GM21381 (cell line): ENCODE data around the gene THAP12.
"Not testable (repeated sequence)": the region's sequence is repeated elsewhere in the genome, so short reads cannot be mapped to it uniquely, and the experiment has no call there.

Experiments
- ATAC-seq: cut with Tn5 transposase; IDR thresholded peaks from one replicate; pipeline ENCODE4 v1.9.1; 2021; ENCODE audit warnings: mild to moderate bottlenecking, moderate library complexity; ENCODE audit not compliant: unreplicated experiment

Gene THAP12, protein sequence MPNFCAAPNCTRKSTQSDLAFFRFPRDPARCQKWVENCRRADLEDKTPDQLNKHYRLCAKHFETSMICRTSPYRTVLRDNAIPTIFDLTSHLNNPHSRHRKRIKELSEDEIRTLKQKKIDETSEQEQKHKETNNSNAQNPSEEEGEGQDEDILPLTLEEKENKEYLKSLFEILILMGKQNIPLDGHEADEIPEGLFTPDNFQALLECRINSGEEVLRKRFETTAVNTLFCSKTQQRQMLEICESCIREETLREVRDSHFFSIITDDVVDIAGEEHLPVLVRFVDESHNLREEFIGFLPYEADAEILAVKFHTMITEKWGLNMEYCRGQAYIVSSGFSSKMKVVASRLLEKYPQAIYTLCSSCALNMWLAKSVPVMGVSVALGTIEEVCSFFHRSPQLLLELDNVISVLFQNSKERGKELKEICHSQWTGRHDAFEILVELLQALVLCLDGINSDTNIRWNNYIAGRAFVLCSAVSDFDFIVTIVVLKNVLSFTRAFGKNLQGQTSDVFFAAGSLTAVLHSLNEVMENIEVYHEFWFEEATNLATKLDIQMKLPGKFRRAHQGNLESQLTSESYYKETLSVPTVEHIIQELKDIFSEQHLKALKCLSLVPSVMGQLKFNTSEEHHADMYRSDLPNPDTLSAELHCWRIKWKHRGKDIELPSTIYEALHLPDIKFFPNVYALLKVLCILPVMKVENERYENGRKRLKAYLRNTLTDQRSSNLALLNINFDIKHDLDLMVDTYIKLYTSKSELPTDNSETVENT

DNA sequence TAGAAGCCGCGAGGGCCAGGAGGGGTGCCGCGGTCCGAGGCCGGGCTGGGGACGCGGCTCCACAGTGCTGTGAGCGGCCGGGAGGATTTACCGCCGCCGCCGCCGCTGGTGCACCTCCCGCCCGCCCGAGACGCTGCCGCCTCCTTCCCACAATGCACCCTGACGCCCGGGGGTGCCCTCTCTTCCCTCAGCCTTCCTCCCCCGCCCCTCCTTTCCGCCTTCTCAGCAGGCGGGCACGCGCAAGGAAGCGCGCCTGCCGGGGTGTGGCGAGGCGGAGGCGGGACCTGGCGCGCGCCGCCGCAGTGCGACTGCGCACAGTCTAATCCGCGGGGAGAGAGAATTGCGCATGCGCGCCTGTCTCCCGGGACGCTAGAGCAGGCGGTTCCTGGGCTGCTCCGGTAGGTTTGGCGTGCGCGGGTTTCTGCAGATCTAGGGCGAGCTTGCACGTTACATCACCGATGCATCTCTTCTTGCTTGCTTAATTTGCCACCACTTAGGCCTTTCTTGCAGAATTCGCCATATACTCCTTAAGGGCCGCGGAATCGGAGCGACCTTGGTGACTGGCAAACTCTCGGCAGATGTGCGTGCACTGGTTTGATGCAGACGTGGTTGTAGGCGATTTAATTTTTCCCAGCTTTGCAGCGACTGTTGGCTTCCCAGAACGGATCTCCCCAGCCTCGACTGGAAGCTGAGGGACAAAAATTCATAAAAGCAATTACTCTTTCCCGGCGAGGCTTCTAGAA lies at the start of gene THAP12, which contains the start of gene GVQW3:
TSS of gene THAP12 (minus strand) at position 156 of the 743 bp plus-strand sequence. CDS start 296 bp downstream, outside the sequence.
TSS of gene GVQW3 (plus strand) at position 347 of the 743 bp plus-strand sequence. CDS start 506 bp downstream, outside the sequence.
- peak; percentile 77 for ATAC-seq

DNA sequence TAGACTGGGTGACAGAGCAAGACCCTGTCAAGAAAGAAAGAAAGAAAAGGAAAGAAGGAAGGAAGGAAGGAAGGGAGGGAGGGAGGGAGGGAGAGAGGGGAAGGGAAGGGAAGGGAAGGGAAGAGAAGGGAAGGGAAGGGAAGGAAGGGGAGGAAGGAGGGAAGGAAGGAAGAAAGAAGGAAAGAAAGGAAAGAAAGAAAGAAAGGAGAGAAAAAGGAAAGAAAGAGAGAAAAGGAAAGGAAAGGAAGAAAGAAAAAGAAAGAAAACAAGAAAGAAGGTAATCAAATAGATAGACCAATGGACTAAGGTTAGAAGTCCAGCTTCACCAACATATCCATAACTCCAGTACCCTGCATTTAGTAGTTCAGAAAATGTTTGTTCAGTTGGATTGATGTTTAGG lies 45.7 kb upstream of the THAP12 start:
- ATAC-seq: no peak

DNA sequence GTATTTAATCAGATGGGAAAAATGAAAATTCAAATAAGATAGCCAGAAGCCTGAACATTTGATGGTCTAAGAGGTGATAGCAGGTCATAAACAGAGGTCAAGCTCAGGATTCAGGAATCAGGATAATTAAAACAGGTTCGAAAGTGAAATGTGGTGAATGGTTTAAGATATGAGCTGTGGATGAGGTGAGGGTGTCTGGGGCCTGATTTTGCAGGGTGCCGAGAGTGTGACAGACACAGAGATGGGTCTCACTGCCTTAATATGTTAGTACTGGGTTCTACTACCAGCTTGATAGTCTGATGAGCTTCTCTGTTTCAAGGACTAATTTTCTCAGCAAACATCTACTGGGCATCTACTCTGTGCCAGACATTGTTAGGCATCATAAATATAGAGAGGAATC lies 44.0 kb upstream of the THAP12 start:
- ATAC-seq: no peak

DNA sequence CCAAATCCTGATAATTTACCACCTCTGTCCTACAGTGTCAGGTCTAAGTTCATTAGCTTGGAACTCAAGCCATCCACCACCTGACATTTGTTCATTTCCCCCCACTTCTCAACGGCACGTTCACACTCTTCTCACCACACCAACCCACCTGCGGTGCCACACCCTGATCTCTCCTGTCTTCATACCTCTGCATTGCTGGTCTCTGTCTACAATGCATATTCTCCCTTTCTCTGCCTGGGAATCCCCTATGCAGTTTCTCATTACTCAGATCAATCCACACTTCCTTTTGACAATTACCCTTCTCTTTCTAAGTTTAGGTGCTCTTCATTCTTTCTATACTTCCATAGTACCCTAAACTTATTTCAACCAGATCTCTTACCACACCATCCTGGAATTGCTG lies 43.4 kb upstream of the THAP12 start:
- no peak for ATAC-seq

DNA sequence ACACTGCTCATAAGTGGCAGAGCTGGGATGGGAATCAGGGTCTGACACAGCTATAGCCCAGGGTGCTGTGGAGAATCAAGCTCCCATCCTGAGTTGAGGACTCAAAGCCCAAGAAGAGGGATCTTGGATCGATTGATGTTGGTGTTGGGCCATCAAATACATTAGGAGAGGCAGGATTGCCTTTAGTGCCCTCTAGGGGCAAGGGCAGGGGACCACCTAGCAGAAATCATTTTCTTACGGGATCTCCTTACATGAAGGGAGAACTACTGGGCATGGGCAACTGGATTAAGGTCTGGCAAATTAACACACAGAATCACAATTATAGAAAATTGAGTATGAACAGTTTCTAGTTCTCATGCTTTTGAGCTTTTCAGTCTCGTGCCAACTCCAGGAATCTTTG lies 39.0 kb upstream of the THAP12 start:
- ATAC-seq: no peak

DNA sequence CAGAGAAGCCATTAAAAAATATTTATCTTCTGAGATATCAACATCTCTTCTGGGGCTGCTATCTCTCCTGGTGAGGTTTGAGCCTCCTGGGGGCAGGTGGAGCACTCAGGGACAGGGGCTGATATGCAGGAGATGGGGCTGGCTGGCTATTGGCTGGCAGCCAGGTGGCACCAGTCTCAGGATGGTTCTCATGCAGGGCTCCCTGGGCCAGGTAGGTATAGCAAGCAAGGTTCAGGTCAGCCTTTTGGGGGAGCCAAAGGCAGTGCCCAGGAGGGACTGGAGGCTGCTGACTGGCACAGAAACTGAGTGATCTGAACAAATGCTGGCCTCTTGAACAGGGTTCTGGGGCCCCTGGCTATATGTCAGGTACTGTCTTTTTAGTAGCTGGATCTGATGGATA lies 34.1 kb upstream of the THAP12 start:
- no peak for ATAC-seq

DNA sequence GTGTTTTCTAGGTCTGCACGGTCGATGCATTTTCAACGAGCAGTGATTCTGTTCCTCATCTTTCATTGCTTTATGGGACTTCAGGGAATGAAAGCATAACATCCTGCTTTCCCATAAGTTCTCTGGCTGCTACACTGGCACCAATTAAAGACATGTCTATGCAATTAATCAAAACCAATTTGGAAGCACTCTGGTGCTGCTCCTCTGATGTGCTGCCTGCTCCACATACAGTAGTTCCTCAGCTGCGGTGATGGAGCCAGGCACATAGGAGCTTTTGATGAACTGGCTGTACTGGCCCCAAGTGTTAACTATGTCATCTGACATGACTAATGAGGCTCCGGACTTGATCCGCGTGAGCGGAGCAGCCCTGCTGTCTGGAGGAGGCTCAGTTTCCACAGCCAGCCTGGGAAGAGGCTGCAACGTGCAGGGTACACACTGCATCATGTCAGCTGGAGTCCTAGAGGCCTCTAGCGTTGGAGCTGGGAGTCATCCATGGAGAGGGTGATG lies 30.0 kb upstream of the THAP12 start:
- ATAC-seq: no peak

DNA sequence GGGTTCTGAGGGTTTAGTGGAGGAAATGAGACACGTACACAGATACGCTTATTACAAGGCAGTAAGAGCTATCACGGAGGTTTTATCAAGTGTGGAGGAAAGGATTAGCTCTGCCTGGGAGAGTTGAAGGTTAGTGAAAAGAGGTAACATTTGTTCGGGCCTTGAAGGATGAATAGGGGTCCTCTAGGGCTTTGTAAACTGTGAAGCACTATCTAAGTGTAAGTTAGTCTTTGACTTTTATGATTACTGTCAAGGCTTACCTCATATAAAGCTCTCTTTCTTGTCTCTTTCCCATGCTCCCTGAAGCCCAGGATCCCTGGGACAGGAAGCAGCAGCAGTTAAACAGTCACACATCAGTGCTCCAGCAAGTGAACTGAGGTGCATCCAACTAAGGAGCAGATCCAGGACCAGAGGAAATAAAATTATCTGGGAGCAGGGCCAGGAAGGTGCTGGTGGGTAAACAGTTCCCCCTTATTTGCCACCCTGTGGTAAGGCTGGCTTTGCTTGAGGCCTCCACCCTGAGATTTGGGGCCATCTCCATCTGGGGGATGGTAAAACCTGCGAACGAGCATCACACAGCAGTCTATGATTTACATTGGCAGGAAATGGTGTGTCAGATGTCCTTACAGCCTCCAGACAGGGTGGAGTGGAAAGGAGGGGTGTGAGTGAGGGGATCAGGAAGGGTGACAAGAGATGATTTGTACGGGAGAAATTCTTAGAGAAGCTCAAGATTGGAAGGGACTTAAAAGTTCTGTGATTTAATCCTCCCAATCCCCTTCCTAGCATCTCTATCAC lies 27.4 kb upstream of the THAP12 start:
- ATAC-seq: no peak

DNA sequence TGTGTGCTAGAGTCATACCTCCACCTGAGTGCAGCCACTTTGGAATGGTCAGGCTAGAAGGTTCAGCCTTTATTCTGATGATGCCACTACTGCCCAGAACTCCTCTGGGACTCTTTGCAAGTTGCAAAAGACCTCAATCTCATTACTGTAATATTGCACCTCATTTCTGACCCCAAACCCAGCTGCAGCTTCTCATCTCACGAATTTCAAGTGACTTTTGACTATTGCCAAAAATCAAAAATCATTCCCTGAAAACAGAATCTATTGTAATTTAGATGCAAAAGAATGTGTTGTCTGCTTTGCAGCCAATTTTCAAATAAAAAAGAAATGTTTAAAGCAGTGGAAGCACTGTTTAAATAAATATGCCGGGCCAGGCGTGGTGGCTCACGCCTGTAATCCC lies 25.4 kb upstream of the THAP12 start:
- ATAC-seq: no peak

DNA sequence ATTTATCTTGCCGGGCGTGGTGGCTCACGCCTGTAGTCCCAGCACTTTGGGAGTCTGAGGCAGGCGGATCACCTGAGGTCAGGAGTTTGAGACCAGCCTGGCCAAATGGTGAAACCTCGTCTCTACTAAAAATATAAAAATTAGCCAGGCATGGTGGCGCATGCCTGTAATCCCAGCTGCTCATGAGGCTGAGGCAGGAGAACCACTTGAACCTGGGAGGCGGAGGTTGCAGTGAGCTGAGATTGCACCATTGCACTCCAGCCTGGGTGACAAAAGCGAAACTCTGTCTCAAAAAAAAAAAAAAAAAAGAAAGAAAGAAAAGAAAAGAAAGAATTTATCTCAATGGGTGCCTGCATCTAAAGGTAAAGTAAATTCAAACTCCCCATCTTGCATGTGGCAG lies 20.6 kb upstream of the THAP12 start:
- not testable (repeated sequence) for ATAC-seq

DNA sequence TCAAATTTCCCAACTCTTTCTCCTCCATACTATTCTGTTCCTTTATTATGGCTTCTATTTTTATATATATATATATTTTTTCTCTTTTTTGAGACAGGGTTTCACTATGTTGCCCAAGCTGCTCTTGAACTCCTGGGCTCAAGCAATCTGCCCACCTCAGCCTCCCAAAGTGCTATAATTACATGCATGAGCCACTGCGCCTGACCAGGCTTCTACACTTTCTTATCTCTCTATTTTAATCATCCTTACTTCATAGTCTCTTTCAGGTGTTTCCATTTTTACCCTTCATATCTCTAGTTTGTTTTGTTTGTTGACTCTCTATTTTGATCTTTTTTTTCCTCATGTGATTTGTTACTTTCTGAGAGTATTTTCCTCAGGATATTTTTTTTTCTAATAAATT lies 20.0 kb upstream of the THAP12 start:
- no peak for ATAC-seq

DNA sequence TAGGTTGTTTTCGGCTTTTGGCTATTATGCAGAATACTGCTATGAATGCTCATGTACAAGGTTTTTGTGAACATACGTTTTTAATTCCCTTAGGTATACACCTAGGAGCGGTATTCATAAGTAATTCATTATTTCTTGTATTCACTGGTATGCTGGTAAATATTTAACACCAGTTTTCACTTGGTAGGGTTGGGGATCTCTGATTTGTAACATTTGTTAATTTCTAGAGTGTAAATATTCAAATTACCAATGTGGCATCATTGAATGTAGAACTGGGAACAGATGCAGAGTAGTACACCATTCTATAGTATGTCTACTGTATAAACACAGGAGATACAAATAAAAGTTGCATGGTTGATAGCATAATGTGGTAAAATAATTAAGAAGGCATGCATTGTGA lies 16.5 kb upstream of the THAP12 start:
- no peak for ATAC-seq

DNA sequence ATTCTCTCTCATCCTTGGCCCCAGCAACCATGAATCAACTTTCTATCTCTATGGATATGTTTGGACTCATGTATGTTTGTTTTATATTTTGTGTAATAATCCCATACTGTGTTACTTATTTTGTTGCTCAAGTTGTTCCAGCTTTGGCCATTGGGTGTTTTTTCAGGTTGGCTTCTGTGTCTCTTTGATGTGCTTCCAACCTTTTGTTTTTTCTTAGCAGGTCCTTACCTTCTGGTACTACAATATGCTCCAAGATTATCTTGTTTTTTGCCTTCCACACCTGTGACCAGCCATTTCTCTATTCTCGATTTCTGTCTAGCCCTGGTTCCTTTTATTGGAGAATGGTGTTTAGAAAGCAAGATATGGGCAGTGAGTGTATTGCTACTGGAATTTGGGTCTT lies 14.4 kb upstream of the THAP12 start:
- no peak for ATAC-seq

DNA sequence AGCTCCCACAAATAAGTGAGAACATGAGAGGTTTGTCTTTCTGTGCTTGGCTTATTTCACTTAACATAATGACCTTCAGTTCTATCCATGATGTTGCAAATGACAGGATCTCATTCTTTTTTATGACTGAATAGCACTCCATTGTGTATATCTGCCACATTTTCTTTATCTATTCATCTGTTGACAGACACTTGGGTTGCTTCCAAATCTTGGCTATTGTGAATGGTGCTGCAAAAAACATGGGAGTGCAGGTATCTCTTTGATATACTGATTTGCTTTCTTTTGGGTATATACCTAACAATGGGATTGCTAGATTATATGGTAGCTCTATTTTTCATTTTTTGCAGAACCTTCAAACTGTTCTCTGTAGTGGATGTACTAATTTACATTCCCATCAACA lies 13.5 kb upstream of the THAP12 start:
- ATAC-seq: no peak

DNA sequence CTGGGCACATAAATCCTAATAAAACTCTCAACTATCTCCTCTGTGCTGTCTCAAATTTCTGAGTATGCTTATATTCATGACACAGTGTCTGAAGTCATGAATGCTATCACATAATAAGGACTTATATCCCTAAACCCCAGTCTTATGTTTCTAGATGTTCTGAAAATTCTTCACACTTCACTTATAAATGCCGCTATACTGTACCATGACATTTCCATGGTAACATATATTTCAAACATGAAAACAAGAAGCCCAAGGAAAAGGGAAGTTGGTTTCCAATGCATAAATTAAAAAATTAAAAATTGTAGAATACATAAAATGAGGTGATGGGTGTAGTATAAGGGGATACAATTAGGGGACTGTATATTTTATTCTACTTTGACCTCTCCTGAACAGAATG lies 11.9 kb upstream of the THAP12 start:
- no peak for ATAC-seq

DNA sequence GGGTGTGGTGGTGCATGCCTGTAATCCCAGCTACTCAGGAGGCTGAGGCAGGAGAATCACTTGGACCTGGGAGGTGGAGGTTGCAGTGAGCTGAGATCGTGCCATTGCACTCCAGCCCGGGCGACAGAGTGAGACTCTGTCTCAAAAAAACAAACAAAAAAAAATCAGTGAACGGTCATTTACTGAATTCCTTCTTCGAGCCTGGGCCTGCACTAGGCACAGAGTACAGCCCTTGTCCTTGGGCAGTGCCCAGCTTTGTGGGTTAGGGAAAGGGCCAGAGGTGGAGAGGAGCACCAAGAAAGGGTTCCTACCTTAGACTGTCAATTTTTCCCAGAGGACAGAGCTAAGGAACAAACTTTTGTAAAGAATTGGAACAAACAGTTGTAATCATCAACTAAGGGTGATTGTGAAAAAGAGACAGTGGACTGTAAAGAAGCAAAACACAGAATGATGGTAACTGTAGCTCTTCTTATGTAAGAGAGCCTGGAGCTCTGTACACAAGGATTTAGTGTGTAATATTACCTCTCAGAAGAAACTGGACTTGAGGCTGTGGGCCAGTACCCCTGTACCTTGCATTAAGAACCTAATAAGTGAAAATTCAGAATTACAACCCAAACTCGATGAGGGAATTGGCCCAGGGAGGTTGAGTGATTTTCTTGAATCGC lies 11.0 kb upstream of the THAP12 start:
- ATAC-seq: no peak

DNA sequence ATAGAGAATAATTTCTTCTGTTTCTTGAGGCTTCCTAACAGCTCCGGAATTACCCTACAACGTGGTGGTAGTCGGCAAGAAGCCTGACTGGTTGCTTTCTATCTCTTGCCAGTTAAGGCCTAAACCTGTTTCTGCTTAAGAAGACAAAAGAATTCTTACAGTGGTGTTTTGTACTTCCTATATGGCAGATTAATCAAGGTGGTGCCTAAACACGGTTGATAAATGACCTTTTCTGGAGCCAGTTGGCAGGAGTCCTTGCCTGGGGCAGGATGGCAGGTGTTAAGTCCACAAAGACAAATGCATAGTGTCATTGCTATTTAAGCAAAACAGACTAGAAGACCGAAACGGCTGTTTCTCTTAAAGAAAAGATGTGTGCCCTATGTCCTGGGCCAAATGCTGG lies 10.1 kb upstream of the THAP12 start:
- no peak for ATAC-seq

DNA sequence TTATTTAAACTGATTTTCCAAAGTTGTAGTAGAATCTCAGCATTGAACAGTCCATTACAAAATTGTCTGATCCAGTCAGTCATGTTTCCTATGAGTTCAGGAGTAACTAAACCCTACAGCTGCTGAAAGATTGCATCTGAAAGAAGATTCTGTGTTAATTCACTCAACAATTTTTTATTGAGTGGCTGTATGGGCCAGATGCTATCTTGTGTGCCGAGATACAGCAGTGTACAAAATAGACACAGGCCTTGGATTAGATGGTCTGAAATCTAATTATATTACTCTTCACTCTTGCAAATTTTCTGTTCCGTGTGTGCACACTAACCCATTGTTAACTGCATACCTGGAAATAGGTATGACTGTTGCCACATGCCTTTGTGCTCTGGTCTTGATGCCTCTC lies 7.5 kb upstream of the THAP12 start:
- no peak for ATAC-seq

DNA sequence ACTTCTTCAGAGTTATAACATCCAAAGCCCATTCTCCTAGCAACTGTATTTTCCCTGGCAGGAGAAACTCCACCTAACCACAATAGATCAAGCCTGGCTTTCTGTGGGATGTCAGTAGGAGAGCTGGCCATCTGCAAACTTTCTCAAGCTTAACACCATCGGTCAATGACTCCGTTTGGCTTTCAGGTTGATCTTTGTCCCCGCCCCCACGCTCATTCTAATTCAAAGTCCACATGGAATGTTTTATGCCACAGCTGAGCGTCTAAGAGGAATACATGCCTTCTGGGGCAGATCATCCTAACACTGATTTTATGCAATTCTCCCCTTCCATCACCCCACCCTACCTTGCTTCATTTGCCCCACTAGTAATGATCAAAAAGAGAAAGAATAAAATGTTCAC lies 5.0 kb upstream of the THAP12 start:
- no peak for ATAC-seq

DNA sequence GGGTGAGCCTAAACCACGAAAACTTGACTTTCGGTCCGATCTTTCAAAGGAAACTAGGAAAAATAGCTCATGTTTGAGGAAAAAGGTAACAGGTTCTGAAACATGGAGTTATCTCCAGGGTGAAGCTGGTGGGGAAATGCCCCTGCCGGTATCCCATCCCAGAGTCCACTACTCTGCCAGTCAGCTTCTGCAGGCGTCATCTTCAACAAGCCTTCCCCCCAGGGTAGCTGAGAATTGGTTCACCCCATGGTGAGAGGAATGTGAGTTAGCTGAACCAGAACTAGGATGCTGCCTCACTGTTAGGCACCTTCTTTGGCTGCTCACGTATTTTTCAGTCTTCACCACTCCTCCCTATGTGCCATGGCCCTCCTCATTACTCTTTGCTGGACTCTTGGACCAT lies 1.3 kb upstream of the THAP12 start:
- no peak for ATAC-seq
